Glutamatergic neuron (in vitro differentiated cells): ENCODE results near the gene ZNF652. TPM values are rescaled to one million over a fixed set of nuclear protein-coding genes. Genes with fewer than 3 reads are reported as not detected.
"Not testable (repeated sequence)": the region's sequence is repeated elsewhere in the genome, so short reads cannot be mapped to it uniquely, and the experiment has no call there.

Experiments
- DNase-seq: peaks from one replicate; pipeline ENCODE4 v3.0.0; 2022
- H3K27ac Mint-ChIP-seq: one replicate; pipeline ENCODE4 v1.8.0; 2020; ENCODE audit warnings: mild to moderate bottlenecking, mixed read lengths, inconsistent platforms; ENCODE audit not compliant: unreplicated experiment
- H3K27me3 Mint-ChIP-seq: one replicate; pipeline ENCODE4 v1.8.0; 2020; ENCODE audit warnings: mild to moderate bottlenecking, moderate library complexity, mixed read lengths, inconsistent platforms; ENCODE audit not compliant: unreplicated experiment
- H3K36me3 Mint-ChIP-seq: one replicate; pipeline ENCODE4 v1.8.0; 2020; ENCODE audit warnings: mild to moderate bottlenecking, mixed read lengths, inconsistent platforms; ENCODE audit not compliant: unreplicated experiment
- H3K4me1 Mint-ChIP-seq: one replicate; pipeline ENCODE4 v1.8.0; 2020; ENCODE audit warnings: mild to moderate bottlenecking, low read depth, mixed read lengths, inconsistent platforms; ENCODE audit not compliant: unreplicated experiment
- H3K4me3 Mint-ChIP-seq: one replicate; pipeline ENCODE4 v1.8.0; 2020; ENCODE audit warnings: mild to moderate bottlenecking, mixed read lengths, inconsistent platforms; ENCODE audit not compliant: unreplicated experiment
- H3K9me3 Mint-ChIP-seq: one replicate; pipeline ENCODE4 v1.8.0; 2020; ENCODE audit warnings: mild to moderate bottlenecking, moderate library complexity, mixed read lengths, inconsistent platforms; ENCODE audit not compliant: unreplicated experiment
- CTCF ChIP-seq: fragments of 200-600 bp; sonication (generic); IDR thresholded peaks from one replicate; pipeline ENCODE4 v1.5.0; 2021; ENCODE audit not compliant: partially characterized antibody, unreplicated experiment
- total RNA-seq: library from RNA; stranded (reverse); fragmentation: NEBNext Ultra II Directional; extraction: Animal tissue kit (Norgen Biotek cat#: 25700); gene quantifications from one replicate; pipeline ENCODE4 v1.2.1, GENCODE V29; 2021; ENCODE audit not compliant: unreplicated experiment

ZNF652 gene
- total RNA-seq, 1 donor from 2014 or later: 37.4 TPM

GRCh38 chr17:49280918-49281317 lies 81.1 kb downstream of the ZNF652 start:
- no peak for TF ChIP-seq CTCF
- Mint-ChIP-seq H3K27me3 (no peaks in the 10 kb centered on the region), H3K27ac (no peak overlapping the region), H3K36me3 (no peaks in the 10 kb centered on the region), H3K4me1 (no peaks in the 10 kb centered on the region), H3K4me3 (no peak overlapping the region), H3K9me3 (no peaks in the 10 kb centered on the region)
- DNase-seq: no peak

GRCh38 chr17:49280061-49280460 lies 82.0 kb downstream of the ZNF652 start:
- H3K4me3 Mint-ChIP-seq: no peak overlapping the region
- TF ChIP-seq CTCF: no peak
- no peaks in the 10 kb centered on the region for H3K36me3 Mint-ChIP-seq
- H3K27me3 Mint-ChIP-seq: no peaks in the 10 kb centered on the region
- no peaks in the 10 kb centered on the region for H3K4me1 Mint-ChIP-seq
- DNase-seq: no peak
- H3K27ac Mint-ChIP-seq: no peak overlapping the region
- no peaks in the 10 kb centered on the region for H3K9me3 Mint-ChIP-seq

- not testable (repeated sequence) for H3K4me1 Mint-ChIP-seq, DNase-seq, H3K4me3 Mint-ChIP-seq, H3K36me3 Mint-ChIP-seq, H3K9me3 Mint-ChIP-seq, H3K27ac Mint-ChIP-seq, H3K27me3 Mint-ChIP-seq
Measured at GRCh38 chr17:49279263-49280015, 82.6 kb downstream of the ZNF652 start.

GRCh38 chr17:49278076-49278475 lies 84.0 kb downstream of the ZNF652 start:
- Mint-ChIP-seq H3K4me1 (no peaks in the 10 kb centered on the region), H3K9me3 (no peaks in the 10 kb centered on the region), H3K4me3 (no peak overlapping the region), H3K36me3 (no peaks in the 10 kb centered on the region), H3K27ac (no peak overlapping the region), H3K27me3 (no peaks in the 10 kb centered on the region)
- no peak for TF ChIP-seq CTCF
- DNase-seq: no peak

- Mint-ChIP-seq H3K4me3 (no peak overlapping the region), H3K9me3 (no peaks in the 10 kb centered on the region), H3K36me3 (no peaks in the 10 kb centered on the region), H3K27ac (no peak overlapping the region), H3K27me3 (no peaks in the 10 kb centered on the region), H3K4me1 (no peaks in the 10 kb centered on the region)
- TF ChIP-seq CTCF: no peak
- no peak for DNase-seq
Measured at GRCh38 chr17:49277638-49278037, 84.4 kb downstream of the ZNF652 start.

- H3K27ac Mint-ChIP-seq, H3K27me3 Mint-ChIP-seq, H3K9me3 Mint-ChIP-seq, DNase-seq, H3K36me3 Mint-ChIP-seq, H3K4me1 Mint-ChIP-seq, H3K4me3 Mint-ChIP-seq: not testable (repeated sequence)
Measured at GRCh38 chr17:49275981-49276380, 86.1 kb downstream of the ZNF652 start.
